ENCODE data around the gene DUSP18.
"Not testable (repeated sequence)": the region's sequence is repeated elsewhere in the genome, so short reads cannot be mapped to it uniquely, and the experiment has no call there.

Gene DUSP18

DNA sequence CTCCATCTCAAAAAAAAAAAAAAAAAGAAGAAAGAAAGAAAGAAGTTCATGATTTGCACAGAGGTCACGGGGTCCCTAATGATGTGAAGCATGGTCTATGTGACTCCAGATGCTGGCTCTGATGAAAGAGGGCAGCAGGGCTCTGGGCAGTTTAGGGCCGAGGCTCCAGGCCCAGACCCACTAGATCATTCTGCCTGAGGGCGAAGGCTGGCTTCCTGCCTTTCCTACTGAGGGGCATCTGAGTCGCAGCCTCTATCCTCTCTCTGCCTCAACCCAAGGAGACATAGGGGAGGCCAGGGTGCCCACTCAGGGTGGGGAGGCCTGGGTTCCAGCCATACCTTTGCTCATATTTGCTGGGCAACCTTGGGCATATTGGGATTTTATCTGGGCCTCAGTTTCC is 27.3 kb downstream of the DUSP18 start:
- DNase-seq (ENCODE audit: low spot score): no peak

DNA sequence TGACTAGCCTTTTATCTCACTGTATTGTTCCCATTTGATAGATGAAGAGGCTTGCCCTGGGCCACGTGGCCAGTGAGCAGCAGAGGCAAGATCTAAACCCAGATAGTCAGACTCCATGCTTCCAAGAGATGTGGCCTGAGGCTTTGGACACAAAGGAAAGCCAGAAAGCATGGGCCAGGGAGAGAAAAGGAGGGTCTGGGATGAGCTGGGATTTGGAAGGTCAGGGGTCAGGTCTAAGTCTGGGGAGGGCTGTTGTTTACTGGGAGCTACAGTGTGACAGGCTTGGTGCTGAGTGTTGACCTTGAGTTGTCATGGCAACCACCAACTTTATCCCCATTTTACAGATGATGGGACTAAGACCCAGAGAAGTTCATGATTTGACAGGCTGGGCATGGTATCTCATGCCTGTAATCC is 30.0 kb downstream of the DUSP18 start:
- no peak for DNase-seq (ENCODE audit: low spot score)

DNA sequence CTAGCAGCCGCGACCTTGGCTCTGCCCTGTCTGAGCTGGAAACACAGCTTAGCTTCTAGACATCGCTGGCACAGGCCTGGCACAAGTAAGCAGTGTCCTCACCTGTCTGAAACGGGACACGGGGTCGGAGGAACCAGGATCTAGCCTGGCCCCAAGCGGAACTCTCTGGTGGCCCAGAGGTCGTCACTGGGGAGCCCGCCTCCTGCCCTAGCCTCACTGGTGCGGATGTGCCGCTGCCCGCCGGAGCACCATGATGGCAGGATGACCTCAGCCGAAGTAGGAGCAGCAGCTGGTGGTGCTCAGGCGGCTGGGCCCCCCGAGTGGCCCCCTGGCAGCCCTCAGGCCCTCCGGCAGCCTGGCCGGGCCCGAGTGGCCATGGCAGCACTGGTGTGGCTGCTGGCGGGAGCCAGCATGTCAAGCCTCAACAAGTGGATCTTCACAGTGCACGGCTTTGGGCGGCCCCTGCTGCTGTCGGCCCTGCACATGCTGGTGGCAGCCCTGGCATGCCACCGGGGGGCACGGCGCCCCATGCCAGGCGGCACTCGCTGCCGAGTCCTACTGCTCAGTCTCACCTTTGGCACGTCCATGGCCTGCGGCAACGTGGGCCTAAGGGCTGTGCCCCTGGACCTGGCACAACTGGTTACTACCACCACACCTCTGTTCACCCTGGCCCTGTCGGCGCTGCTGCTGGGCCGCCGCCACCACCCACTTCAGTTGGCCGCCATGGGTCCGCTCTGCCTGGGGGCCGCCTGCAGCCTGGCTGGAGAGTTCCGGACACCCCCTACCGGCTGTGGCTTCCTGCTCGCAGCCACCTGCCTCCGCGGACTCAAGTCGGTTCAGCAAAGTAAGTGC is 31.2 kb downstream of the DUSP18 start:
- DNase-seq (ENCODE audit: low spot score): no peak

DNA sequence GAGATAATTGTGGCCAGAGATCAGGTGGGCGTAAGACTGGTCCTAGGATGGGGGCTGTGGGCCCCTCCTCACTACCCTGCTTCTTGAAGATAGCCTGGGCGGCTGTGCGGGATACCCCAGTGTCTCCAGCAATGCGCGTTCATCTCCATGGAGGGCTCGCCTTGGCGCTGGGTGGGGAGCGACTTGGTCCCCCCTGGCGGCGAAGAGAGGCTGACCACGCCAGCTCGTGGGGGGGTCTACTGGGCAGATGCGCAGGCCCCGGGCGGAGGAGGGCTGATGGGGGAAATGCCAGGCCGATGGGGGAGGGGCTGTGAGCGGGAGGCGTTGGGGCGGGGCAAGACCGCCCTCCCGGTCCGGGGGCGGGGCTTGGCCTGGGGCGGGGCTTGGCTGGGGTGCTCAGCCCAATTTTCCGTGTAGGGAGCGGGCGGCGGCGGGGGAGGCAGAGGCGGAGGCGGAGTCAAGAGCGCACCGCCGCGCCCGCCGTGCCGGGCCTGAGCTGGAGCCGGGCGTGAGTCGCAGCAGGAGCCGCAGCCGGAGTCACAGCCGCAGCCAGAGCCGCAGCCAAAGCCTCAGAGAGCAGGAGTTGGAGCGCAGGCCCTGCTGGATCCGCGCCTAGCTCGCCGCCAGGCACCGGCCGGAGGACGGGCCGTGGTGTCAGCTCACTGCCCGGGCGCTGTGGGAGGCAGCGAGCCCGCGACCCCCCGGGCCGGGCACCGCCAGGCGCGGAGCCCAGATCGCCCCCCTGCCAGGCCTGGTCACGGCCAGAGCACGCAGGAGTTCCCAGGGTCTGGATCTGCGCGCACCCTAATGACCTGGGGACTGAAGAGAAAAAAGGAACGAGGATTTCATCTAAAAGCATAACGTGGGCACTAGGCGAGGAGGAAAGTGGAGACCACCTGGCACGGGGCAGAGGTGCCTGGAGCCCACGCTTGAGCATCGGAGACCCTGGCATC is 32.1 kb downstream of the DUSP18 start, which contains the start of gene SLC35E4:
Gene SLC35E4 (plus strand): TSS at position 509 of the 953 bp plus-strand sequence. CDS start 670 bp downstream, outside the sequence.
- peak; percentile 96 for DNase-seq (ENCODE audit: low spot score)

DNA sequence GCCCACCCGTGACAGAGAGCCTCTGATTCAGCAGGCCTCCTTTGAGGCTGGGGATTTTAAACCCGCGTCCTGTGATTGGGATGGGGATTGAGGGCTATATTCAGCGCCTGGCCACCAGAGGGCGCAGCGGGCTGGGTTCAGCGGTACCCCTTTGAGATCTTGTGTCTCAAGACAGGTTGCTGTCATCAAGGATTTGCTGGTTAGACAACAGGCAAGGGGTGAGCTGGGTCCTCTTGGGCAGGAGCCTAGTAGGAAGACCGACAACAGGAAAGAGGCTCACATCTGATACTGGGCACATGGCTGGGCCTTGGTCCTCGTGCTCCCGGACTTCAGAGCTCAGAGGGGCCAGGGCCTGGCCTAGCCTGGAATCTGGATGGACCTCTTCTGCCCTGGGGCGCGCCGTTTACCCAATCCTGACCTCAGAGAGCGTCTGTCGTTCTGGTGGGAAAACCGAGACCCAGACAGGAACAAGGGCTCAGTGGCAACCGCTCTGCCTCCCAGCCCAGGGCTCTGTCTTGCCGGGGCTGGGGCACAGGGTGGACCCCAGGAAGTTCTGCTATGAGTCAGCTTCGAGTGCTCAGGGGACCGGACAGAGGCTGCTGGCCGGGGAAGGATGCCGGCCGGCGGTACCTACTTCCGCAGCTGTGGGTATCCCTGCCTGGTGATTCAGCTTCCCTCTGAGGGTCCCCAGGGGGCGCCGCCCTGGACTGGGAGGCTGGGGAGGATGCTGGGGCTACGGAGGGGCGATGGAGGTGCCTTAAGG is 33.0 kb downstream of the DUSP18 start:
- DNase-seq (ENCODE audit: low spot score): peak; percentile 91

DNA sequence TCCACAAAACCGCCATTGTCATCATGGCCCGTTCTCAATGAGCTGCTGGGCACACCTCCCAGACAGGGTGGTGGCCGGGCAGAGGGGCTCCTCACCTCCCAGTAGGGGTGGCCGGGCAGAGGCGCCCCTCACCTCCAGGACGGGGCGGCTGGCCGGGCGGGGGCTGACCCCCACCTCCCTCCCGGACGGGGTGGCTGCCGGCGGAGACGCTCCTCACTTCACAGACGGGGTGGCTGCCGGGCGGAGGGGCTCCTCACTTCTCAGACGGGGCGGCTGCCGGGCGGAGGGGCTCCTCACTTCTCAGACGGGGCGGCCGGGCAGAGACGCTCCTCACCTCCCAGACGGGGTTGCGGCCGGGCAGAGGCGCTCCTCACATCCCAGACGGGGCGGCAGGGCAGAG is 36.2 kb downstream of the DUSP18 start:
- not testable (repeated sequence) for DNase-seq (ENCODE audit: low spot score)

DNA sequence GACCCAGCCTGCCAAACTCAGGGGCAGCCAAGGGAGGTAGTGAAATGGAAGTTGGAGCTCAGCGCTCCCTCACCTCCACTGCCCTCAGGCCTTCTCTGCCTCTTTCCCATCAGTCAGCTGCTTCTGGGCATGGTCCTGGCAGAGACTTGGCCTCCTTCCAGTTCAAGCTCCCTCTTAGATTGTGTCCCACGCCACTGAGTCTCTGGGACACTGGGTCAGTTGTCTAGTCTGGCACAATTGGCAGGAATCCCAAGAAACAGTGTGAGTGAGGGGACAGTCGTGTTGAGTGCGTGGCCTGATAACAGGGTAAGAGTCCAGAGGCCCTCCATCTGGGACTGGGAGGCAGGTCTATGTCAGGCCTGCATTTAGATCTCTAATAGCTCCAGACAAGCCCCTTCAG is 39.2 kb downstream of the DUSP18 start:
- DNase-seq (ENCODE audit: low spot score): no peak

DNA sequence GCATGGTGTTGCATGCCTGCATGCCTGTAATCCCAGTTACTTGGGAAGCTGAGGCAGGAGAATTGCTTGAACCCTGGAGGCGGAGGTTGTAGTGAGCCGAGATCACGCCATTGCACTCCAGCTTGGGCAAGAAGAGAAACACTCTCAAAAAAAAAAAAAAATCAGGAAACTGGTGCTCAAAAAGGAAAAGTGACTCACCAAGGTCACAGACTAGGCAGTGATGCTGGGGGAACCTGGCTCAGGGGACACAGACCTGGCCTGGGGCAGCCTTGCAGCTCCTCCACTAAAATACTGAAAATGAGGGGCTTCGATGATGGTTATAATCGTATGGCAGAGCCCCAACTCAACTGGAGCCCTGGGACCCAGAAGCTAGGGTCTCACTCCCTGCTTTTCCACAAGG is 40.2 kb downstream of the DUSP18 start:
- DNase-seq (ENCODE audit: low spot score): no peak

DNA sequence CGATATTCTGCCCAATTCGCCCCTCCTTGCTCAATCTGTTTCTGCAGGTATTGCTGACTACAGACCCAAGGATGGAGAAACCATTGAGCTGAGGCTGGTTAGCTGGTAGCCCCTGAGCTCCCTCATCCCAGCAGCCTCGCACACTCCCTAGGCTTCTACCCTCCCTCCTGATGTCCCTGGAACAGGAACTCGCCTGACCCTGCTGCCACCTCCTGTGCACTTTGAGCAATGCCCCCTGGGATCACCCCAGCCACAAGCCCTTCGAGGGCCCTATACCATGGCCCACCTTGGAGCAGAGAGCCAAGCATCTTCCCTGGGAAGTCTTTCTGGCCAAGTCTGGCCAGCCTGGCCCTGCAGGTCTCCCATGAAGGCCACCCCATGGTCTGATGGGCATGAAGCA is 41.3 kb downstream of the DUSP18 start:
- no peak for DNase-seq (ENCODE audit: low spot score)

DNA sequence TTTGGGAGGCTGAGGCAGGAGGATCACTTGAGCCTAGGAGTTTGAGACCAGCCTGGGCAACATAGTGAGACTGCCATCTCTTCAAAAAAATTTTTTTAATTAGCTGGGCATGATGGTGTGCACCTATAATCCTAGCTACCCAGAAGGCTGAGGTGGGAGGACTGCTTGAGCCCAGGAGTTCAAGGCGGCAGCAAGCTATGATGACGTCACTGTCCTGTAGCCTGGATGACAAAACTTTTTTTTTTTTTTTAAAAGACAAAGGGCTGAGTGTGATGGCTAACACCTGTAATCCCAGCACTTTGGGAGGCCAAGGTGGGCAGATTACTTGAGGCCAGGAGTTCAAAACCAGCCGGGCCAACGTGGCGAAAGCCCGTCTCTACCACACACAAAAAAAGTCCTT is 47.8 kb downstream of the DUSP18 start:
- not testable (repeated sequence) for DNase-seq (ENCODE audit: low spot score)

DNA sequence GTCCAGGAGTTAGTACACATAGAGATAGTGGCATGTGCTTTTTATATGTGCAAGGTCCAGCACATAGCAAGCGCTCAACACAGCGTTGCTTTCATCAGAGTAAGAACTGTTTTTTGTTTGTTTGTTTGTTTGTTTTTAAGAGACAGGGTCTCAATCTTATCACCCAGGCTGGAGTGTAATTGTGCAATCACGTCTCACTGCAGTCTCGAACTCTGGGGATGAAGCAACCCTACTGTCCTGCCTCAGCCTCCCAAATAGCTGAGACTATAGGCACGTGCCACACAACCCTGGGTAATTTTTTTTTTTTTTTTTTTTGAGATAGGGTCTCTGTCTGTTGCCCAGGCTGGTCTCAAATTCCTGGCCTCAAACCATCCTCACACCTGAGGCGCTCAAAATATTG is 49.9 kb downstream of the DUSP18 start:
- no peak for DNase-seq (ENCODE audit: low spot score)

DNA sequence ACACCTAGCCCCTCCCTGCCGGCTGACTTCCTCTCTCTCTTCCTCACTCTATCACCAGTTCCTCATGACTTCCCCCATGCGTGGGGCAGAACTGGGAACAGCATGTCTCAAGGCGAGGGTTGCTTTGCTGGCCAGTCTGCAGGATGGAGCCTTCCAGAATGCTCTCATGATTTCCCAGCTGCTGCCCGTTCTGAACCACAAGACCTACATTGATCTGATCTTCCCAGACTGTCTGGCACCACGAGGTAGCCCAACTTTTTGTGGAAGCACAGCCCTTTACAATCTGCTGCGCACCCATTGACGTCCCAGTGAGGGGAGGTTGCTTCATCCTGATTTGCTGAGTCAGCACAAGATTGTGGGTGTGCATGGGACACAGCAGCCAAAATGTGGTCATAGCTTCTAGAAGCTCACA is 52.1 kb downstream of the DUSP18 start:
- DNase-seq (ENCODE audit: low spot score): no peak

DNA sequence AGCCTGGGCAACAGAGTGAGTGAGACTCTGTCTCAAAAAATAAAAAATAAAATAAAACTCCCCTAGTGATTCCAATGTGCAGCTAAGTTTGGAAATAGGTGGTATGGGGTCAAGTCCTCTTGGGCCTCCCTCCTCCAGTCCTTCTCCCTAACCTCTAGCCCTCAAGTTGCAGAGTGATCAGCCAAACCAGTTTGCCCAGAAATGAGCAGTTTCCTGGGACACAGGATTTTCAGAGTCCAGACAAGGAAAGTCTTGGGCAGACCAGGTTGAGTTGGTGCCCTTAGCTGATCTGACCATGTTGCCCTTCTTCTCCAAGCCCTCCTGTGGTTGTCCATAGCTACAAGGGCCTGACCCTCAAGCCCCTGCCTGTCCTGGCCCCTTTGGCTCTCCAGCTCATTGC is 52.8 kb downstream of the DUSP18 start:
- no peak for DNase-seq (ENCODE audit: low spot score)

DNA sequence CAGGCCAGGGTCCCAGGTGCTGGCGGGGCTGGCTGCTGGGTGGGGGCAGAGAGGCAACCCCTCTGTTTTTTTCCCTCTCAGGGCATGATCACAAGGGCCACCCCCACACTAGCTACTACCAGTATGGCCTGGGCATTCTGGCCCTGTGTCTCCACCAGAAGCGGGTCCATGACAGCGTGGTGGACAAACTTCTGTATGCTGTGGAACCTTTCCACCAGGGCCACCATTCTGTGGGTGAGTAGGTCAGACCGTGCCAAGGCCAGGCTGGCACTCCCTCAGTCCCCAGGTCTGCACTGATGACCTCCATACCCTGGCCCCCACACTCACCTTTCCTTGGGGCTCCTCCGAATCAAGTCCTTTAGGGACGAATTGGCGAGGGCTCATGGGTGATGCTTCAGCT is 53.4 kb downstream of the DUSP18 start:
- no peak for DNase-seq (ENCODE audit: low spot score)

DNA sequence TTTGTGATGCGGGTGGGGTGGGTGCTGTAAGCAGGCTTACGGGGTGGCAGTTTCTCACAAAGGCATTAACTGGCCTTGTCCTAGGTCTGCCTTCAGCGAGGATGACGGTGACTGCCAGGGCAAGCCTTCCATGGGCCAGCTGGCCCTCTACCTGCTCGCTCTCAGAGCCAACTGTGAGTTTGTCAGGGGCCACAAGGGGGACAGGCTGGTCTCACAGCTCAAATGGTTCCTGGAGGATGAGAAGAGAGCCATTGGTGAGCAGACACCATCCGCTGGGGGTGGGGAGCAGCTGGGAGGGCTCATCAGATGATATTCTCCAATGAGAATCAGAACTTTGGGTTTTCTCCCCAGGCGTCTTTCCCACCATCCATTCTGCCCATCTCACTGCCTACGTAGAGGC is 54.9 kb downstream of the DUSP18 start:
- no peak for DNase-seq (ENCODE audit: low spot score)
